Fibroblast of mammary gland (primary cell): Measurements from ENCODE around the gene IL1B.

Source experiments
- DNase-seq: peaks from one replicate; pipeline ENCODE4 v3.0.0-alpha.2; 2010; ENCODE audit warnings: low read depth
- H3K4me3 ChIP-seq: 2 replicates; pipeline ENCODE4 v1.5.1; 2011; ENCODE audit warnings: low read depth, mild to moderate bottlenecking, low read length, moderate library complexity; ENCODE audit not compliant: control insufficient read depth
- TF ChIP-seq, protein P1 (sequence below): conservative IDR thresholded peaks from 2 replicates; pipeline ENCODE4 v1.5.1; 2011; ENCODE audit warnings: low read depth, low read length, inconsistent platforms; ENCODE audit not compliant: control insufficient read depth, insufficient read depth

IL1B gene

DNA sequence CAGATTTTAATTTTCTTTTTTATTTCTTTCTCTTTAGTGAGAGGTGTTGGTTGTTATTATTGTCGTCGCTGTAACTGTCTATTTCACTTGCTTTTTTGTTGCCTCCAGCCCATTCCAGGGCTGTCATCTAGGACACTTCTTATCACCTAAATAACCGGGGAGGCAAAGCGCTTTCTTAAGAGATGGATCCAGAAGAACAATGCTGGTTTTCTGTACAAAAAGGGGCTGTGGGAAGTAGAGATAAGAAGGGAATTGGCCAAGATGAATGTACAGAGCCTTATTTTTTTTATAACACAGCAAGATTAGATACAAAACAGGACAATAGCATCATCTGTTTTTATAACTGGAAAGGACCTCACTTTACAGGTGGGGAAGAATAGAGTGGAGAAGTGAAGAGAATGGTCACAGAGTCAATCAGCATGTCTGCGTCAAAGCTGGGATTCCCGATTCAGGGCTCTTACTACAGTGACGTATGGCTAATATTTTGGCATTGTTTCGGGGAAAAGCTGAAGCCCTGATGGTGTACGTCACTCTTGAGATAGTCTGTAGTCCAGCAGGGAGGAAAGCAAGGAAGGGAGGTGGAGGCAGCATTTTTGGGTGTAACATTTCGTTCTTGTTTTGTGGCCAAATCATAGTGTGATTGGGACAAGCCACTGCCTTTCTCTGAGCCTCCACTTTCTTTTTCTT, 23.2 kb downstream of the IL1B start:
- TF ChIP-seq, protein P1, sequence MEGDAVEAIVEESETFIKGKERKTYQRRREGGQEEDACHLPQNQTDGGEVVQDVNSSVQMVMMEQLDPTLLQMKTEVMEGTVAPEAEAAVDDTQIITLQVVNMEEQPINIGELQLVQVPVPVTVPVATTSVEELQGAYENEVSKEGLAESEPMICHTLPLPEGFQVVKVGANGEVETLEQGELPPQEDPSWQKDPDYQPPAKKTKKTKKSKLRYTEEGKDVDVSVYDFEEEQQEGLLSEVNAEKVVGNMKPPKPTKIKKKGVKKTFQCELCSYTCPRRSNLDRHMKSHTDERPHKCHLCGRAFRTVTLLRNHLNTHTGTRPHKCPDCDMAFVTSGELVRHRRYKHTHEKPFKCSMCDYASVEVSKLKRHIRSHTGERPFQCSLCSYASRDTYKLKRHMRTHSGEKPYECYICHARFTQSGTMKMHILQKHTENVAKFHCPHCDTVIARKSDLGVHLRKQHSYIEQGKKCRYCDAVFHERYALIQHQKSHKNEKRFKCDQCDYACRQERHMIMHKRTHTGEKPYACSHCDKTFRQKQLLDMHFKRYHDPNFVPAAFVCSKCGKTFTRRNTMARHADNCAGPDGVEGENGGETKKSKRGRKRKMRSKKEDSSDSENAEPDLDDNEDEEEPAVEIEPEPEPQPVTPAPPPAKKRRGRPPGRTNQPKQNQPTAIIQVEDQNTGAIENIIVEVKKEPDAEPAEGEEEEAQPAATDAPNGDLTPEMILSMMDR = no peak
- DNase-seq = no peak
- H3K4me3 ChIP-seq = no peak overlapping the region

DNA sequence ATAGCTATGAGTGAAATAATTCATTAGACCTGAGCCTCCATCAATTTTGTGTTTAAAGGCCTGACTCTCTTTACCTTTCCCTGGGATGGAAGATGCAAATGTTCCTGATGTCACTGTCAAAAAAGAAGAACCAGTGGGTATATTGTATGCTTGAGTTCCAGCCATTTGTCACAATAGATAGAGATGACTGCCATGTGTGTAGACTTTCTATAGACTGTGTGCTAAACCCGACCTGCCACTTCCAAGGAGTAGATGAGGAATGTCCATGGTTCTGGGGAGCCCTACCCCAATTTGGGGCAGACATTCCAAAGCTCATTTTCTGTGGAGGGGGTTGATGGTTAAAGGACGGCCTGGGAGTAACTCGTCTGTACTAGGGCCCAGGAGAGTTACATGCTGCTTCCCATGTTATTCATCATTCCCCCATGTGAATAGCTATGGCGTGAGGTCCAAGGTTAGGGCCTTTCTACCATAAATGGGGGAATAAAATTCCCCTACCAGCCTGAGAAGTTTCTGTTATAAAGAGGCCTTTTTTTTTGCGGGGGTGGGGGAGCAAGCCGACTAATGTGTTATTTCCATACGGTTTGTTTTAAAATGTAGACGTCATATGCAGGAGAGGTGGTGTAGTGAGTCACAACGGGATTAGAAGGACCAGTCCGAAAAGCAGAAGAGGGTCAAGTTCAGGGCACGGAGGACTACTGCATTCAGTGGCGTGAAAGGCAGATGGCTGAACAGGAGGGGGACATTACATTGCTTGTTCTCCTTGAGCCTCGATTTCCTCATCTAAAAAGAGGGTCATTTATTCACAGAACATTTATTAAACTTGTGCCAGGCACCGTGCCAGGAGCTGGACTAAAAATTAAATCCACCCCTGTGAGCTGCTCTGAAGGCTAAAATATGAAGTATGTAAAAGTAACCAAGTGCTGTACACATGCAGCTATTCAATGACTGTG, 24.0 kb downstream of the IL1B start:
- peak; percentile 93 for DNase-seq
- TF ChIP-seq, protein P1 = no peak
- H3K4me3 ChIP-seq = no peak overlapping the region

DNA sequence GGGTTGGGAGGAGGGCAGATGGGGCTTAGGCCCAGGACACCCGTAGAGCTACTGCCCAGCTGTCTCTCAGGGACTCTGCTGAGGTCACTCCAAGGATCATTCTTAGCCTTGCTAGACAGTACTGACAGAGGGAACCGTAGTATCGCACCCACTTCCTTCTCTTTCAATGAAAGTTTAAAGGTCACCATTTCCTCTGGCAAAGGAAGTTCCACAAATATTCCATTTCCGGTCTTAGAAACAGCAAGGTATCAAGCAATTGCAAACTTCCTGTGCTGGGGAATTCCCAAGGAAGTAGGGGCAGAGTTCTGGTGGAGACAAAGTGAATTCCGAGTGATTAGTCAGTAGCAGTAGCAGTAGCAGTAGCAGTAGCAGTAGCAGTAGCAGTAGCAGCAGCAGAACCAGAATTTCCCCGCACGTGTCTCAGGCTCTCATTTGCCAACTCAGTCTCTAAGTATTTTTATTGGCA, 24.7 kb downstream of the IL1B start:
- peak; percentile 82 for DNase-seq
- TF ChIP-seq, protein P1 = no peak
- no peak overlapping the region for H3K4me3 ChIP-seq

DNA sequence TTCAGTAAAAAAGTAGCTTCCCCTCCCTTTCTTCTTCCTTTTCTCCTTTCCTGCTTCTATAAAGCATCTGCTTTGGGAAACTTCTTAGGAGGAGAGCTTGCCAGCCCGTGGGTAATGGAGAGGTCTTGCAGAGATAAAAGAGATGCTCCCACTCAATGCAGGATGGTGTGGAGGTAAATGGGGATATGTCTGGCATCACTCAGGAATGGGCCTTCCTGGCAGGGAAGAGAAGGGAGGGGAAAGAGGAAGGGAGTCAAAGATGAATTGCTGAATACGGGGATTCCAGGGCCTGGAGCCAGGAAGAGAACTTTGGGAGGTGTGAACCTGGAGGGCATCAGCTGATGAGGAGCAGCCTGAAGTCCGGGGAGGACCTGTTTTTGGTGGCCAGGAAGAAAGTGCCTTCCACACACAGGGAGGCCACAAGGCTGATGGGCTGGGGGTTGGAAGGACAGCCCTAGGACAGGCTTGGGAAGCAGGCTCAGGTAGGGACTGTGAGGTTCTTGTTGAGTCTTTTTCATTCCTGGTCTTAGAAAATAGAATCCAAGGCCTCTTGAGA, 25.2 kb downstream of the IL1B start:
- H3K4me3 ChIP-seq = no peak overlapping the region
- TF ChIP-seq, protein P1 = no peak
- DNase-seq = no peak

DNA sequence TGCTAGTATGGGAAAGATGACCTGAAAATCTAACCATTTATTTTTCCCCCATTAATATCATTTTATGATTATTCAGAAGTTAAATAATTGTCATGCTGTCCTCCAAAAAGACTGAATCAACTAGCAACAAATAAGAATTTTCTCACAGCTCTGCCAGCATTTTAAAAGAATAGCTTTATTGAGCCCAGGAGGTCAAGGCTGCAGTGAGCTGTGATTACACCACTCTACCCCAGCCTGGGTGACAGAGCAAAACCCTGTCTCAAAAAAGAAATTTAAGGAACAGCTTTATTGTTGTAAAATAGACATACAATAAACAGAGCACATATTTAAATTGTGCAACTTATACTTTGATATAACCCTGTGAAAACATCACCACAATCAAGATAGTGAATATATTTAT, 27.5 kb downstream of the IL1B start:
- no peak for DNase-seq
- TF ChIP-seq, protein P1 = no peak
- H3K4me3 ChIP-seq = no peak overlapping the region

DNA sequence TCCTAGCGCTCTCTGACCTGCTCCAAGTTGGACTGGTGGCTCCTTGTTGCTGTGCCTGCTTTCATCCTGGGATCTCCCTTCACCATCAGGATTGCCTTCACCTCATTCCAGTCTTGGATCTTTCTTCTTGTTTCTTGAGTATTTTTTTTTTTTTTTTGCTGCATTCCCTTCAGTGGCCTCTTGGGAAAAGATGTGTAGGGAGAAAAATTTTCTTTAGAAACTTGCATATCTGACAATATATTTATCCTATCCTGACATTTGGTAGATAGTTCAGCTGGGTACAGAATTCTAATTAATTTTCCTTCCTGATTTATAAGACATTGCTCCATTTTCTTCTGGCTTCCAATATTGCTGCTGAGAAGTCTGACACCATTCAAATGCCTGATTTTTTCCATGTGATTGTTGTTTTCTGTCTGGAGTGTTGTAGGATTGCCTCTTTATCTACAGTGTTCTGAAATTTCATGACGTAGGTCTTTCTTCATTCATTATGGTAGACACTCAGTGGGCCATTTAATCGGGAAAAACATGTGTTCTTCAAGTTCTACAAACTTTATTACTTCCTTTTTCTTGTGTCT, 29.3 kb downstream of the IL1B start:
- DNase-seq = no peak
- H3K4me3 ChIP-seq = no peak overlapping the region
- TF ChIP-seq, protein P1 = no peak
